Activated gamma-delta T cell (primary cell): ENCODE results near the gene GRIPAP1.
"Not testable (repeated sequence)": the region's sequence is repeated elsewhere in the genome, so short reads cannot be mapped to it uniquely, and the experiment has no call there.

Experiments
- DNase-seq: peaks from one replicate; lab custom pipeline; 2025; lab: John Stamatoyannopoulos, UW

GRIPAP1 gene

GRCh38 chrX:48997455-48997854 lies 4.6 kb downstream of the GRIPAP1 start:
- no peak for DNase-seq

- no peak for DNase-seq
These were observed 5.1 kb downstream of the GRIPAP1 start for GRCh38 chrX:48996969-48997368.

GRCh38 chrX:48992341-48992740 lies 9.7 kb downstream of the GRIPAP1 start:
- DNase-seq, result no peak

- no peak for DNase-seq
These were observed 12.6 kb downstream of the GRIPAP1 start for GRCh38 chrX:48989483-48989882.

- no peak for DNase-seq
These were observed 18.2 kb downstream of the GRIPAP1 start for GRCh38 chrX:48983896-48984295.

GRCh38 chrX:48983081-48983480 lies 19.0 kb downstream of the GRIPAP1 start:
- DNase-seq, result no peak

GRCh38 chrX:48981178-48981577 lies 20.9 kb downstream of the GRIPAP1 start:
- DNase-seq, result no peak

GRCh38 chrX:48980341-48980740 lies 21.7 kb downstream of the GRIPAP1 start:
- DNase-seq, result not testable (repeated sequence)

- DNase-seq, result no peak
These were observed 23.8 kb downstream of the GRIPAP1 start for GRCh38 chrX:48978226-48978625.

- DNase-seq, result no peak
These were observed 26.0 kb downstream of the GRIPAP1 start for GRCh38 chrX:48976086-48976485.

- no peak for DNase-seq
These were observed 26.5 kb downstream of the GRIPAP1 start for GRCh38 chrX:48975541-48975940.

GRCh38 chrX:48975041-48975440 lies 27.0 kb downstream of the GRIPAP1 start:
- DNase-seq, result no peak

- DNase-seq, result no peak
These were observed 27.5 kb downstream of the GRIPAP1 start for GRCh38 chrX:48974574-48974973.

GRCh38 chrX:48974033-48974432 lies 28.0 kb downstream of the GRIPAP1 start:
- no peak for DNase-seq

GRCh38 chrX:48972220-48973164 lies 29.6 kb downstream of the GRIPAP1 start:
- no peak for DNase-seq

GRCh38 chrX:48971249-48972219 lies 30.5 kb downstream of the GRIPAP1 start, which contains the start of gene KCND1:
KCND1 (minus strand) TSS chrX:48971844; CDS start chrX:48970271, 1,573 bp downstream.
- DNase-seq, result no peak

GRCh38 chrX:48969471-48969870 lies 32.6 kb downstream of the GRIPAP1 start:
- no peak for DNase-seq

GRCh38 chrX:48968377-48968776 lies 33.7 kb downstream of the GRIPAP1 start:
- no peak for DNase-seq

GRCh38 chrX:48966796-48967579 lies 35.1 kb downstream of the GRIPAP1 start:
- no peak for DNase-seq

- no peak for DNase-seq
These were observed 36.1 kb downstream of the GRIPAP1 start for GRCh38 chrX:48965959-48966358.

GRCh38 chrX:48961585-48962091 lies 40.4 kb downstream of the GRIPAP1 start:
- DNase-seq, result no peak
